ENCODE results near the gene RAET1G. TPM values are rescaled to one million over a fixed set of nuclear protein-coding genes. Genes with fewer than 3 reads are reported as not detected.
"Not testable (repeated sequence)": the region's sequence is repeated elsewhere in the genome, so short reads cannot be mapped to it uniquely, and the experiment has no call there.

RAET1G gene
- total RNA-seq, 4 donors from 2014 or later: 1.4 TPM; not detected in 3

DNA sequence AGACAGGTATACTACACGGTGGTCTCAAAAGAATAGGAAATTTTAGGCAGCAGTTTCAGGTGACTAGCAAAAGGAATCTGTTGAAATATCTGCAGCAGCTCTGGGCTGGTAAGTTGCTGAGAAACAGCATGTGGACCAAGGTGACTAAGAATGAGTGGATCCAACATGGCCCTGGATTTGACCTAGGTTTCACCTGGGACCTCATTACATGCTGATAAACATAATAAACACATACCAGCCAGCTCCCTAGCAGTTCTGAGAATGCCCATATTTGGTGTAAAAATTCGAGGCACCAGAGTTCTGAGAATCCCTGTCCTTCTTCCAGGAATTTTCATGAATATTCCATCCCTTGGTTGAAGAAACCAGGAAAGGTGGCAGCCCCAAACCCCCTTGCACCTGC, 30.5 kb upstream of the RAET1G start:
- DNase-seq; H3K27ac ChIP-seq; intact Hi-C loops (cut with DNase I; ENCODE audit: low total_unique reads); H3K9me3 ChIP-seq; H3K4me1 ChIP-seq; H3K4me3 ChIP-seq; H3K36me3 ChIP-seq: not testable (repeated sequence)
- peaks cover 0 to 31% of the 10 kb centered on the region in 2 donors for H3K27me3 ChIP-seq

DNA sequence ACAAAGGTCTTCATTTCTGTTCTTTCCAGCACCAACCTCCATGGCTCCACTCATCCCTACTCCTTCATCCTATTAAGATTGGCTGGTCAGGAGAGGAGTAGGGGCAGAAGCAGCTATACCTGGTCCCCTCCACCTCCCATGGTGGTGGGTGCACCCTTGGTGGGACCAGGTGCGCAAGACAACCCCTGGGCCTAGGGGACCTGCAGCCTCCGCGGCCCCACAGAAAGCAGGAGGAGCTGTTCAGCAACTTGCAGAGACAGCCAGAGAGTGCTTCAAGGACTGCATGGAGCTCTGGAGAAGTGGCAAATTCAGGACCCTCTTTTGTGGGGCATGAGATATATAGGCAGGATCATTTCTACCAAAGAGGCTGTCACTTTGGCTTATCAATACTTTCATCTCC, 28.7 kb upstream of the RAET1G start:
- intact Hi-C loops (cut with DNase I; ENCODE audit: low total_unique reads): no loop called here
- no peaks in the 10 kb centered on the region for H3K4me1 ChIP-seq
- H3K27ac ChIP-seq: no peak overlapping the region
- no peaks in the 10 kb centered on the region for H3K36me3 ChIP-seq
- no peak overlapping the region for H3K4me3 ChIP-seq
- no peaks in the 10 kb centered on the region for H3K9me3 ChIP-seq
- TF ChIP-seq, protein P1, sequence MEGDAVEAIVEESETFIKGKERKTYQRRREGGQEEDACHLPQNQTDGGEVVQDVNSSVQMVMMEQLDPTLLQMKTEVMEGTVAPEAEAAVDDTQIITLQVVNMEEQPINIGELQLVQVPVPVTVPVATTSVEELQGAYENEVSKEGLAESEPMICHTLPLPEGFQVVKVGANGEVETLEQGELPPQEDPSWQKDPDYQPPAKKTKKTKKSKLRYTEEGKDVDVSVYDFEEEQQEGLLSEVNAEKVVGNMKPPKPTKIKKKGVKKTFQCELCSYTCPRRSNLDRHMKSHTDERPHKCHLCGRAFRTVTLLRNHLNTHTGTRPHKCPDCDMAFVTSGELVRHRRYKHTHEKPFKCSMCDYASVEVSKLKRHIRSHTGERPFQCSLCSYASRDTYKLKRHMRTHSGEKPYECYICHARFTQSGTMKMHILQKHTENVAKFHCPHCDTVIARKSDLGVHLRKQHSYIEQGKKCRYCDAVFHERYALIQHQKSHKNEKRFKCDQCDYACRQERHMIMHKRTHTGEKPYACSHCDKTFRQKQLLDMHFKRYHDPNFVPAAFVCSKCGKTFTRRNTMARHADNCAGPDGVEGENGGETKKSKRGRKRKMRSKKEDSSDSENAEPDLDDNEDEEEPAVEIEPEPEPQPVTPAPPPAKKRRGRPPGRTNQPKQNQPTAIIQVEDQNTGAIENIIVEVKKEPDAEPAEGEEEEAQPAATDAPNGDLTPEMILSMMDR (IDR thresholded peaks at IDR 0.05): no peak
- no peak for TF ChIP-seq POLR2A (IDR thresholded peaks at IDR 0.05)
- H3K27me3 ChIP-seq: peaks cover 0 to 31% of the 10 kb centered on the region in 2 donors
- no peak for DNase-seq

DNA sequence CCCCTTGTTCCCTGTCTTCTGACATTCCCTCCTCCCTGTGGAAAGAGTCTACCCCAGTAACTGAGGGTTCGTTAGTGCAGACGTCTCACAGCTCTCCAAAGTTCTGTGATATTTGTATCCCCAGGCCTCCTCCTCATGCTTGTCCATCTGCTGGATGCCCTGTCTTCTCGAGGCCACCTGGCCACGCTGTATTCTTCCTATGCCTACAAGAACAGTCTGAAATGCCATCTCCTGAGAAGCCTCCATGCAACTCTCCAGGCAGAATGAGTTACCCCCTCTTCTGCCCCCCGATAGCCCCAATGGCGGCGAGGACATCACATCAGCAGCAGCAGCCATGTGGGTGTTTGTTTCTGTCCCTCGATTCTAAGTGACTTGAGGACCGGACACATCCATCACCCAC, 28.2 kb upstream of the RAET1G start:
- TF ChIP-seq, protein P1 (IDR thresholded peaks at IDR 0.05): no peak
- no peak for TF ChIP-seq POLR2A (IDR thresholded peaks at IDR 0.05)
- no peak overlapping the region for H3K4me3 ChIP-seq
- DNase-seq: no peak
- intact Hi-C loops (cut with DNase I; ENCODE audit: low total_unique reads): no loop called here
- H3K9me3 ChIP-seq: no peaks in the 10 kb centered on the region
- H3K27ac ChIP-seq: no peak overlapping the region
- H3K36me3 ChIP-seq: no peaks in the 10 kb centered on the region
- peaks cover 0 to 28% of the 10 kb centered on the region in 2 donors for H3K27me3 ChIP-seq
- H3K4me1 ChIP-seq: no peaks in the 10 kb centered on the region

DNA sequence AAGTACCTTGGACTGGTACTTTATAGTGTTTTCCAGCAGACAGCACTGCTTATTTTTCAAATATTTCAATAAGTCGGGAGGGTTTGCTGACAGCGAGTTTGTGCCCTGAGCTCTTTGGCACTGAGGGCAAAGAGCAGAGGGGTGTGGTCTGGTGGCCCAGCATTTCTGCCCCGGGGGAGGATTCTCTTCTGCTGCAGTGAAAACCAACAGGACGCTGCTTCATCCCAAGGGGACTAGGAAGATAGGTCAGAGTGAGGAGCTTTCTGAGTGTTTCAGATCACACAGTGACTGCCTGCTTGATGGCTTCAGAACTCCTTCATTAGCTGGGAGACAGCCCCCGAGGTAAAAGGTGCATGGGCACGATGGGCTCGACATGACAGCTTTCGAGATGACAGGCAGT, 27.5 kb upstream of the RAET1G start:
- intact Hi-C loops (cut with DNase I; ENCODE audit: low total_unique reads): no loop called here
- no peak for TF ChIP-seq POLR2A (IDR thresholded peaks at IDR 0.05)
- TF ChIP-seq, protein P1 (IDR thresholded peaks at IDR 0.05): no peak
- DNase-seq: no peak
- H3K27me3 ChIP-seq: peaks cover 0 to 22% of the 10 kb centered on the region in 2 donors
- no peaks in the 10 kb centered on the region for H3K36me3 ChIP-seq
- H3K4me3 ChIP-seq: no peak overlapping the region
- no peaks in the 10 kb centered on the region for H3K4me1 ChIP-seq
- no peak overlapping the region for H3K27ac ChIP-seq
- H3K9me3 ChIP-seq: no peaks in the 10 kb centered on the region

DNA sequence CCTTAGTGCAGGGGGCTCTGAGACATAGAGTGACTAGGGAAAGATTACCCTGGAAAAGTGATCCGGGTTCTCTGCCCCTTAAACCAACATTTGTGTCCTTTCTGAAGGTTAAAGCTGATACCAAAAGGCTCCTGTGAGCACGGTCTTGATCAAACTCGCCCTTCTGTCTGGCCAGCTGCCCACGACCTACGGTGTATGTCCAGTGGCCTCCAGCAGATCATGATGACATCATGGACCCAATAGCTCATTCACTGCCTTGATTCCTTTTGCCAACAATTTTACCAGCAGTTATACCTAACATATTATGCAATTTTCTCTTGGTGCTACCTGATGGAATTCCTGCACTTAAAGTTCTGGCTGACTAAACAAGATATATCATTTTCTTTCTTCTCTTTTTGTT, 25.7 kb upstream of the RAET1G start:
- Histone ChIP-seq H3K4me3 (no peak overlapping the region), H3K4me1 (no peaks in the 10 kb centered on the region), H3K9me3 (no peaks in the 10 kb centered on the region), H3K36me3 (no peaks in the 10 kb centered on the region), H3K27ac (no peak overlapping the region), H3K27me3 (peaks cover 0 to 17% of the 10 kb centered on the region in 2 donors)
- TF ChIP-seq, protein P1 (IDR thresholded peaks at IDR 0.05): no peak
- no peak for TF ChIP-seq POLR2A (IDR thresholded peaks at IDR 0.05)
- DNase-seq: no peak
- intact Hi-C loops (cut with DNase I; ENCODE audit: low total_unique reads): no loop called here

DNA sequence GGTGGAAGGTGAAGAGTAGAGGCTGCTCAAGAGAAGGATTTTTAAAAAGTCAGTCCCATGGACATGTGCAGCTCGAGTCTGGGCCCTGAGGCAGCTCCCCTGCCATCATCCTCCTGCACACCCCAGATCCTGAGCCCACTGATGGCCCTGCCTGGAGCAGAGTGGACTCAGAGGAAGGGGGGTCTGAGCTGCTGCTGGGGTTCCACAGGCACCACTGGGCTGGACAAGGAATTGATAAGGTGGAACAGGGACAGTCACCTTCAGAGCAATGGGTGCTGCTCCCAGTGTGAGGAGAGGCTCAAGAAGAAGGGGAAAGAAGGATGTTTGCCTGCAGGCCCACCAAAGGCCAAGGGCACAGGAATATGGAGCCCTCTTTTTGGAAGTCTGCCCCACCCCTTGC, 25.1 kb upstream of the RAET1G start:
- DNase-seq: no peak
- H3K4me1 ChIP-seq: no peaks in the 10 kb centered on the region
- H3K36me3 ChIP-seq: no peaks in the 10 kb centered on the region
- TF ChIP-seq POLR2A (IDR thresholded peaks at IDR 0.05): no peak
- TF ChIP-seq, protein P1 (IDR thresholded peaks at IDR 0.05): no peak
- H3K27ac ChIP-seq: no peak overlapping the region
- H3K27me3 ChIP-seq: peaks cover 0 to 11% of the 10 kb centered on the region in 2 donors
- no peak overlapping the region for H3K4me3 ChIP-seq
- intact Hi-C loops (cut with DNase I; ENCODE audit: low total_unique reads): no loop called here
- H3K9me3 ChIP-seq: no peaks in the 10 kb centered on the region

DNA sequence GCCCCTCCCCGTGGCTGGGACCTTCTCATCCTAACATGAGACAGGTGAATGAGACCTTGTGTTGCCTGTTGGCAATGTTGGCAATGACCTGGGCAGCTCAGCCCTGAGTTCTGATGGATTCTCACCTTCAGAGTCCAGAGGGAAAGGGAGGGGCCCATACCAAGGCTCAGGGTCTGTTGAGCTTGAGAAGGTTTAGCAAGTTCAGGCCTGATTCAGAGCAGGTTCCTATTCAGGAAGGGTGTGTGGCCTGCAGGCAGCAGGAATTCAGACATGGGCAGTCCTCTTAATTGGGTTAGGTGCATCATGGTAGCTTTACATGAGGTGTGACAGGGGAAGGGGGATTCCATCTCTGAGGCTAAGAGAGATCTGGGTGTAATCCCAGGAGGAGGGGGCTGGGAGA, 24.6 kb upstream of the RAET1G start:
- intact Hi-C loops (cut with DNase I; ENCODE audit: low total_unique reads); H3K4me3 ChIP-seq; H3K36me3 ChIP-seq; H3K4me1 ChIP-seq; H3K9me3 ChIP-seq; H3K27ac ChIP-seq; H3K27me3 ChIP-seq; DNase-seq: not testable (repeated sequence)

DNA sequence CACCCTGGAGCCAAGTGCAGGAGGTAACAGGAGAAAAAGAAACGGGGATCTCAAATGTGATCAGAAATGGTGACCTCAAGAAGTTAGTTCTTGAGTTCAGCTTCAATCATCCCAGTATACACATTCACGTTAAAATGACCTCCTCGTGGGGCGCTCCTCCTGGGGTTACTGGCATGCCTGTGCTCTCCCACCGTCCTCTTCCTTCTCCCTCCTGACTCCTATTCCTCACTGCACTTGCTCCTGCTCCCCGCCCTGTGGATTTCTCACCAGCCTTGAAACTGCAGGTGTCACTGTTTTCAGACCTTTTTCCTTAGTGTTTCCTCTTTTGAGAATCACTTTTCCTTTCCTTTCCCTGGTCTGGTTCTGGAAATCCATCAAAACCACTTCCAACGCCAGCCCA, 23.7 kb upstream of the RAET1G start:
- H3K4me3 ChIP-seq; H3K36me3 ChIP-seq; H3K4me1 ChIP-seq; H3K9me3 ChIP-seq; DNase-seq; intact Hi-C loops (cut with DNase I; ENCODE audit: low total_unique reads); H3K27me3 ChIP-seq; H3K27ac ChIP-seq: not testable (repeated sequence)

DNA sequence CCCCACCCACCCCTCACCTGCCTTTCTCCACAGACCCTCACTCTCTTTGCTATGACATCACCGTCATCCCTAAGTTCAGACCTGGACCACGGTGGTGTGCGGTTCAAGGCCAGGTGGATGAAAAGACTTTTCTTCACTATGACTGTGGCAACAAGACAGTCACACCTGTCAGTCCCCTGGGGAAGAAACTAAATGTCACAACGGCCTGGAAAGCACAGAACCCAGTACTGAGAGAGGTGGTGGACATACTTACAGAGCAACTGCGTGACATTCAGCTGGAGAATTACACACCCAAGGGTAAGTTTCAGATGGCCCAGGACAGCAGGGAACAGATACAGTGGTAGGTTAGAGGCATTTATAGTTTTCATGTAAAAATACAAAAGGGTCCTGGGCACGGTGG, 22.4 kb upstream of the RAET1G start:
- intact Hi-C loops (cut with DNase I; ENCODE audit: low total_unique reads); H3K36me3 ChIP-seq; H3K9me3 ChIP-seq; H3K4me3 ChIP-seq; DNase-seq; H3K27ac ChIP-seq; H3K4me1 ChIP-seq: not testable (repeated sequence)
- peaks cover 10 to 20% of the 10 kb centered on the region in 2 donors for H3K27me3 ChIP-seq
